Colonic mucosa (tissue), 4 donors: ENCODE results near the gene MTMR3. TPM values are rescaled to one million over a fixed set of nuclear protein-coding genes. Genes with fewer than 3 reads are reported as not detected.

Experiments
- DNase-seq: peaks from one replicate; pipeline ENCODE4 v3.0.0-alpha.2; 2020
- H3K27ac ChIP-seq: fragments of 200-600 bp; one replicate; pipeline ENCODE4 v1.8.0; 2021
- H3K27me3 ChIP-seq: fragments of 200-600 bp; one replicate; pipeline ENCODE4 v1.8.0; 2021
- H3K36me3 ChIP-seq: fragments of 200-600 bp; one replicate; pipeline ENCODE4 v1.8.0; 2021
- H3K4me1 ChIP-seq: fragments of 200-600 bp; one replicate; pipeline ENCODE4 v1.8.0; 2021; ENCODE audit warnings: mild to moderate bottlenecking
- H3K4me3 ChIP-seq: fragments of 200-600 bp; one replicate; pipeline ENCODE4 v1.8.0; 2021
- H3K9ac ChIP-seq, 2 donors: one replicate each; pipeline ENCODE4 v1.7.0; 2013; ENCODE audit warnings: control low read depth in 2 of 2, low read depth in 2 of 2, low read length in 2 of 2
- H3K9me3 ChIP-seq: fragments of 200-600 bp; one replicate; pipeline ENCODE4 v1.8.0; 2021
- intact Hi-C: fragments of 100-400 bp; cut with DNase I; formaldehyde crosslinking; loops from one replicate; pipeline ENCODE4 v1.14.1; 2022
- total RNA-seq, 2 donors: library from RNA; stranded (reverse); fragmentation: NEBNext Ultra II Directional in 1 of 2; extraction: Animal tissue kit (Norgen Biotek cat#: 25700) in 1 of 2; gene quantifications; one replicate each; pipeline ENCODE4 v1.2.1, GENCODE V29; 2021
- TF ChIP-seq, protein P1 (sequence below): fragments of 200-600 bp; IDR thresholded peaks from one replicate; pipeline ENCODE4 v1.8.0; 2022; ENCODE audit warnings: antibody characterized with exemption, mild to moderate bottlenecking
- donor health status: healthy.
- donor health status: DM: no; HTN: no; CAD: no.
- donor health status: DM: no; HTN: no; CAD: no.

Gene MTMR3
- total RNA-seq, 2 donors from 2014 or later, result 35.9 to 49.4 TPM

DNA sequence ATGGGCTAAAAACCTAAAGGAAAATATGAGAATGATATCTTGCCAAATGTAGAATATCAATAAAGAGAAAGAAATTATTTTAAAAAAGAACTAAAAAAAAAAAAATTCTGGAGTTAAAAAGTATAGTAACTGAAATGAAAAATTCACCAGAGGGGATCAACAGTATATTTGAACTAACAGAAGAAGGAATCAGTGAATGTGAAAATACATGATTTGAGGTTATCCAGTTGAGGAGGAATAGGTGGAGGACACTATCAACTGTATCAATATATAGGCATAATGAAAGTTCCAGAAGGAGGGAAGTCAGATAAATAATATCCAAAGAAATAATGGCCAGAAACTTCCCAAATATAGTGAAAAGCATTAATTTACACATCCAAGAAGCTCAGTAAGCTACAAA lies 181.2 kb downstream of the MTMR3 start:
- TF ChIP-seq, protein P1, sequence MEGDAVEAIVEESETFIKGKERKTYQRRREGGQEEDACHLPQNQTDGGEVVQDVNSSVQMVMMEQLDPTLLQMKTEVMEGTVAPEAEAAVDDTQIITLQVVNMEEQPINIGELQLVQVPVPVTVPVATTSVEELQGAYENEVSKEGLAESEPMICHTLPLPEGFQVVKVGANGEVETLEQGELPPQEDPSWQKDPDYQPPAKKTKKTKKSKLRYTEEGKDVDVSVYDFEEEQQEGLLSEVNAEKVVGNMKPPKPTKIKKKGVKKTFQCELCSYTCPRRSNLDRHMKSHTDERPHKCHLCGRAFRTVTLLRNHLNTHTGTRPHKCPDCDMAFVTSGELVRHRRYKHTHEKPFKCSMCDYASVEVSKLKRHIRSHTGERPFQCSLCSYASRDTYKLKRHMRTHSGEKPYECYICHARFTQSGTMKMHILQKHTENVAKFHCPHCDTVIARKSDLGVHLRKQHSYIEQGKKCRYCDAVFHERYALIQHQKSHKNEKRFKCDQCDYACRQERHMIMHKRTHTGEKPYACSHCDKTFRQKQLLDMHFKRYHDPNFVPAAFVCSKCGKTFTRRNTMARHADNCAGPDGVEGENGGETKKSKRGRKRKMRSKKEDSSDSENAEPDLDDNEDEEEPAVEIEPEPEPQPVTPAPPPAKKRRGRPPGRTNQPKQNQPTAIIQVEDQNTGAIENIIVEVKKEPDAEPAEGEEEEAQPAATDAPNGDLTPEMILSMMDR, result no peak
- no peak for DNase-seq
- H3K9ac ChIP-seq, result no peak overlapping the region
- H3K27ac ChIP-seq, result no peak overlapping the region
- no peak overlapping the region for H3K4me3 ChIP-seq
- no peaks in the 10 kb centered on the region for H3K36me3 ChIP-seq
- H3K27me3 ChIP-seq, result no peaks in the 10 kb centered on the region
- intact Hi-C loops, result no loop called here
- H3K4me1 ChIP-seq, result no peaks in the 10 kb centered on the region
- no peaks in the 10 kb centered on the region for H3K9me3 ChIP-seq

- TF ChIP-seq, protein P1, result no peak
- Histone ChIP-seq H3K27me3 (no peaks in the 10 kb centered on the region), H3K9ac (no peak overlapping the region)
These were observed 190.8 kb downstream of the MTMR3 start for GRCh38 chr22:30073743-30074142.

DNA sequence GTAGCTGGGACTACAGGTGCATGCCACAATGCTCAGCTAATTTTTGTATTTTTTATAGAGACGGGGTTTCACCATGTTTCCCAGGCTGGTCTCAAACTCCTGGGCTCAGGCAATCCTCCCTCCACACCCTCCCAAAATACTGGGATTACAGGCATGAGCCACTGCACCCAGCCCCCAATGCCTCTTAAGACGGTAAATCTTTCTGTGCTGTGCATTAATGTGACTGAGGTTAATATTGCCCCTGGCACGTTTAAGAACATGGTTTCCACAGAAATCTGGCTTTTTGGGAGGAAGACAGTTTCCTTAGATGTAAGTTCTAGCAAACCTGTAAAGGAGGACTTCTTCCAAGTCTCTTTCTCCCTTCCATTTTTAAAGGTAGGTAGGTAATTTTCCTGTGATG lies 191.2 kb downstream of the MTMR3 start:
- TF ChIP-seq, protein P1, result no peak
- no peak for DNase-seq

More at GRCh38 chr22:30073743-30074142, 190.8 kb downstream of the MTMR3 start:
- no peaks in the 10 kb centered on the region for H3K4me1 ChIP-seq
- H3K27ac ChIP-seq, result no peak overlapping the region
- no peak overlapping the region for H3K4me3 ChIP-seq
- H3K9me3 ChIP-seq, result no peaks in the 10 kb centered on the region
- no peak for DNase-seq
- intact Hi-C loops, result no loop called here
- no peaks in the 10 kb centered on the region for H3K36me3 ChIP-seq

GRCh38 chr22:30074994-30075393 lies 192.0 kb downstream of the MTMR3 start:
- Histone ChIP-seq H3K27ac (no peak overlapping the region), H3K36me3 (no peaks in the 10 kb centered on the region), H3K4me1 (no peaks in the 10 kb centered on the region), H3K9me3 (no peaks in the 10 kb centered on the region), H3K9ac (no peak overlapping the region), H3K27me3 (no peaks in the 10 kb centered on the region), H3K4me3 (no peak overlapping the region)
- intact Hi-C loops, result no loop called here
- TF ChIP-seq, protein P1, result no peak
- no peak for DNase-seq

More for the DNA sequence above, 191.2 kb downstream of the MTMR3 start:
- Histone ChIP-seq H3K36me3 (no peaks in the 10 kb centered on the region), H3K9ac (no peak overlapping the region), H3K4me1 (no peaks in the 10 kb centered on the region), H3K4me3 (no peak overlapping the region), H3K9me3 (no peaks in the 10 kb centered on the region), H3K27me3 (no peaks in the 10 kb centered on the region), H3K27ac (no peak overlapping the region)
- intact Hi-C loops, result no loop called here

- DNase-seq, result no peak
- no peaks in the 10 kb centered on the region for H3K27me3 ChIP-seq
- no peaks in the 10 kb centered on the region for H3K4me1 ChIP-seq
- no peak overlapping the region for H3K27ac ChIP-seq
- no peaks in the 10 kb centered on the region for H3K9me3 ChIP-seq
- no peak overlapping the region for H3K9ac ChIP-seq
- TF ChIP-seq, protein P1, result no peak
- intact Hi-C loops, result no loop called here
- no peak overlapping the region for H3K4me3 ChIP-seq
- H3K36me3 ChIP-seq, result no peaks in the 10 kb centered on the region
These were observed 194.4 kb downstream of the MTMR3 start for GRCh38 chr22:30077279-30077880.
